Fibroblast of skin of right quadriceps (primary cell): ENCODE measurements around the gene ABHD17A.
A peak's percentile ranks its signal among the peaks of the same experiment; 100 is the strongest.

Source experiments
- DNase-seq: peaks from one replicate; pipeline ENCODE4 v3.0.0-alpha.2; 2013

ABHD17A gene

GRCh38 chr19:1863328-1863637 is 22.0 kb downstream of the ABHD17A start, which contains the start of gene KLF16:
Gene KLF16 (minus strand): TSS chr19:1863579. CDS start chr19:1863497, 82 bp downstream.
- DNase-seq = no peak

DNA sequence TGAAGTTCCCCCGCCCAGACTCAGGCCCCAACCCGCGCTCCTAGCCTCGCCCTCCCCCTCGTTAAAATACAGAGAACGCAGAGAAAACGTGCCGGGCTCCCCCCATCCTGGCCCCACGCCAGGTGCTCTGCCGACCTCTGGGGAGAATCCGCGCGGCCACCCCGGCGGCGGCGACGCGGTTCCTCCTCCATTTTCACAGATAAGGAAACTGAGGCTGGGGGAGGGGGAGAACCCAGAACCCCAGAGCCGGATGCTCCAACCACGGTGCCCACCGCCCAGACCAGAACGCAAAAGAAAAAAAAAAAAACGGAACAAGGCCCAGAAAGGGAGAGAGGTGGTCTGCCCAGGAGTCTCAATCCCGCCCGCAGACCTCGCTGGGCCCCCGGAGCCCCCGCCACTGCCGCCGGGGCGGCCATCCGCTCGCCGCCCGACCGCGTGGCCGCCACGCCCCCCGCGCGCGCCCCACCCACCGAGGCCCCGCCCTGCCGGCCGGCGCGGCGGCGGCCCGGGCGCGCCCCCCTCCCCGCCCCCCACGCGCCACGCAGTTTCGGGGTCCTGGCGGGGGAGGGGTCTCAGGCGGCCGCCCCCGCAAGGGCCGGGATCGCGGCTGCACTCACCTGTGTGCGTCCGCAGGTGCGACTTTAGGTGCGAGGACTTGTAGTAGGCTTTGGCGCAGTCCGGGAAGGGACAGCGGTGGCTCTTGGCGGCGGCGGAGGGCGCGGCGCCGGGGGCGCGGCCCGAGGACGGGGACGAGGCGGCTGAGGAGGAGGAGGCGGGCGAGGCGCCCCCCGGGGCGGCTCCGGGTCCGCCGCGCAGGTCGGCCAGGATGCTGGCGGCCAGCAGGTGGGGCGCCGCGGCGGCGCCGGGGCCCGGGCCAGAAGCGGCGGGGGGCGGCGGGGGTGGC is 22.6 kb downstream of the ABHD17A start:
- DNase-seq = no peak

DNA sequence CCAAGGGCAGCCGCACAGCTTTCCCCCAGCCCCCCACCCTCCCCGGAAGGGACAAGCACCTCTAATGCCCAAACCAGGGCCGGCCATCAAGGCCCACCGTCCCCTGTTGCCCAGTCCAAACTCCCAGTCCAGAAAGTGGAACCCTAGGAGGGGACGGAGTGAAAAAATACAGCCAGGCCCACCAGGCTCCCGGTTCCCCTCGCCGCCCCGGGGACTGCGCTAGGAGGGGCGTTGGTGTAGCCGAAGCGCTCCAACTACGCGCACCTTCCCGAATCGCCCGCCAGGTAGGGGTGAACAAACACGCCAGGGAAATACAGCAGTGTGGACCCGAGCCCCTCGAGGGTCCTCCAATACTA is 23.2 kb downstream of the ABHD17A start:
- no peak for DNase-seq

DNA sequence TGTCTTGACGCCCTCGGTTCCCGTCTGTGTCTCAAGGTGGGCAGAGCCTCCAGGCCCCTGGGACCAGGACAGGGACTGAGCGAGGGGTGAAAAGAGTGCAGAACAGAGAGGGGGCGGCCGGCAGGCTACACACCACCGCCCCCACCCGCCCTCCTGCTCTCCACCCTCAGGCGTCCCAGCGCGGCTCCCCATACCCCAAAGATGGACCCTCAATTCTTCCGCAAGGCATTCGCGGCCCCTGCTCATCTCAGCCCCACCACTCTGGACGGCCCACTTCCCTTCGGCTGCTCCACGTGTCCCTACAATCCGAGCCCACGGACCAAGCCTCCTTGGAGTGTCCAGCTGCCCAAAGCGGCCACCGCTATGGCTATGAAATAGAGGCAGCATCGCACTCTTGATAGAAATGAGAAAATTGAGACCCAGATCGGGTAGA is 23.7 kb downstream of the ABHD17A start:
- DNase-seq = no peak

GRCh38 chr19:1860821-1861598 is 24.3 kb downstream of the ABHD17A start:
- DNase-seq = no peak

DNA sequence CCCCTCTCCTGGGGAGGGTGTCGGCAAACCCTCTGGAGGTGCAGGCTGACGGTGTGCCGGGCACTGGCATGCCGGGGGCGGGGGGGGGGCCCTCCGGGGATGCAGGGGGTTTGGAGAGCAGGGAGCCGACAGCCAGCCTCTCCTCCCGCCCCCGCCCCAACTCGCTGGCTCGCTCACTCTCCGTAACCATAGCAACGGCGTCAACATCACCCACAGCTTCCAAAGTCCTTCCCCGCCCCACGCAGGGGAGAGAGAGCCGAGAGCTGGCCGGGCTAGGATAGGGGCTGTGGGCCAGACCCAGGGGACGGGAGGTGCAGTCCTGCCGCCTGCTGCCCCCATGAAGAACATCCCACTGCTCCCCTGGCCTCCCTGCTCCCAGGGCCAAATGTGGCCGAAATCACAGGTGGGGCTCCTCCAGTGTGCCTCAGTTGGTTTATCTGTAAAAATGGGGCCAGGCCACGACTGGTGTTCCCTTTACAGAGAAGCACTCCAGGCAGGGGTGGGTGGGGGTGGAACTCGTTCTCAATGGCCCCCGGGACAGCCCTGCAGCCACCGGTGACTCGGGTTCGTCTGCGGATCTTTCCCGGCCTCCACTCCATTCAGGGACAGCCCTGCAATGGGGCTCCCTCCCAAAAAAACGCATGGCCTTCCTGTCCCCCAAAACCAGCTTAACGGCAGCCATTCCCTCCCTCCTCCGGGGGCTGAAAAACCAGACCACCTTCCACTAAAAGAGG is 25.1 kb downstream of the ABHD17A start:
- peak; percentile 76 for DNase-seq

- no peak for DNase-seq
These were observed 25.9 kb downstream of the ABHD17A start for GRCh38 chr19:1859331-1859781.

- no peak for DNase-seq
These were observed 26.7 kb downstream of the ABHD17A start for GRCh38 chr19:1858412-1859081.

GRCh38 chr19:1857648-1858326 is 27.5 kb downstream of the ABHD17A start:
- DNase-seq = no peak

DNA sequence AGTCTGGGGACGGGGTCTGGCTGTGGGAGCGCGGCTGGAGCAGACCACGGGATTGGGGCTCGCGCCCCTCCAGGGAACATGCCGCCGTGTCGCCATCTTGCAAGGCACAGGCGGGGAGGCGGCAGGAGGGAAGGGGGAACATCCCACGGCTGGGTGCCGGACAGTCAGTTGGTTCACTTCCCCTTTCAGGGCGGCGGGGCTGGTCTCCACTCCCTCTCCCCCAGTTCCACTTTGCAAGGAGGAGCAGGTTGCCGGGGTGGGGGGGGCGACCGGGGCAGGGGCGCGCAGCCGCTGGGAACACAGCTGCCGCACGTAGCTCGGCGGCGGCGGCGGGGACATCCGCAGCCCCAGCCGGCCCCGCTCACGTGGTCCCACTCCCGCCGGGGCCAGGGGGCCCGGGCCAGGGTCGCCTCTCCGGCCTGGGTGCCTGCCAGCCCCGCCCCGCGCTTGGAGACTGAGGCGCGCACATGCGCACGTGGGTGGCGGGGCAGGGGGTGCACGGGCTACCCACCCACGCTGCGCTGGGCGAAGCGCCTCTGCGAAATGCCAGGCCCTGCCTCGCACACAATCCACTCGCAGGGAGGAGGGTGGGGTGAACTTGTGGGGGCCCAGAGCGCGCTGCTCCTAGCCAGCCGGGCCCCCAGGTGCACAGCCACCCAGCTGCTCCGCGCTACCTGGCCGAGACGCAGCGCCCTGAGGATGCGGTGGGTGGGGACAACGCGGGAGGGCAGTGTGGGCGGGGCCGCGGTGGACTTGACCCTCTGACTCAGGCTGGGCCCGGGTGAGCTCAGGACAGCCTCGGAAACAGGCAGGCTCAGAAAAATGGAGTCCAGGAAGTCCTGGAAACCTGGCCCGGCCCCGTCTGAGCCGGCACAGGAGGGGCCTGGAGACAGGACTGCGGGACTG is 28.3 kb downstream of the ABHD17A start:
- peak; percentile 46 for DNase-seq

DNA sequence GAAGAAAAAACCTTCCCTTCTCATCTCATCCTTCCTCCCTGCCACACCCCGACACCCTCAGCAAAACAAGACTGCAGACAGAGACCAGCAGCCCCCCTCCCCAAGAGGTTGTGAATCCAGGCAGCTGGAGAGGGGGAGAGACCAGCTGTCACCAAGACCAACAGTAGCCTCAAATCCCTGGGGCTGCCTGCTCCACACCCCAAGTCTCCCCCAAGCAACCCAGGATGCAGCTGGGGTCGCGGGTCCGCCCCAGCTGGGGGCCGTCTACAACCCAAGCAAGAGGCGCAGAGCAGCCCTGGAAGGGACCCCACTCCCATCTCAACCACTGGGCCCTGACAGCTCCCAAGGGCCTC is 29.0 kb downstream of the ABHD17A start:
- no peak for DNase-seq

DNA sequence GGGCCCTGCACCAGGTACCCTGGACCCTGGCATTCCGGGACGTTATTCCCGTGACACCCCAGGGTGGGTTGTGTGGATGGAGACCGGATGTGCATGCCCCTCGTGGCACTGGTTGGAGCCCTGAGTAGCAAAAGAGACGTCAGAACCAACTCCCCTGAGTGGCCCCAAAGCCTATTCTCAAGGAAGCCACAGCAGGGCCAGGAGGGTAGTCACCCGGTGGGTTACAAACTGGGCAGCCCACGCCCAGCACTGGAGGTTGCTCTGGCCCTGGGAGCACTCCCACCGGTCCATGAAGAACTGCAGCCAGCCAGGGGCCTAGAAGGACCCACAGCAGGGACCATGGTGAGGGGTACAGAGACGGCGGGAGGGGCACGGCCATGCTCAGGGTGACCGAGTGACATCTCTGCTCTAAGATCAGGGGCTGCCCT is 29.5 kb downstream of the ABHD17A start:
- no peak for DNase-seq

GRCh38 chr19:1855040-1855827 is 30.1 kb downstream of the ABHD17A start:
- peak; percentile 88 for DNase-seq

GRCh38 chr19:1854542-1855039 is 30.7 kb downstream of the ABHD17A start:
- DNase-seq = no peak

- DNase-seq = no peak
These were observed 31.2 kb downstream of the ABHD17A start for GRCh38 chr19:1854039-1854541.

DNA sequence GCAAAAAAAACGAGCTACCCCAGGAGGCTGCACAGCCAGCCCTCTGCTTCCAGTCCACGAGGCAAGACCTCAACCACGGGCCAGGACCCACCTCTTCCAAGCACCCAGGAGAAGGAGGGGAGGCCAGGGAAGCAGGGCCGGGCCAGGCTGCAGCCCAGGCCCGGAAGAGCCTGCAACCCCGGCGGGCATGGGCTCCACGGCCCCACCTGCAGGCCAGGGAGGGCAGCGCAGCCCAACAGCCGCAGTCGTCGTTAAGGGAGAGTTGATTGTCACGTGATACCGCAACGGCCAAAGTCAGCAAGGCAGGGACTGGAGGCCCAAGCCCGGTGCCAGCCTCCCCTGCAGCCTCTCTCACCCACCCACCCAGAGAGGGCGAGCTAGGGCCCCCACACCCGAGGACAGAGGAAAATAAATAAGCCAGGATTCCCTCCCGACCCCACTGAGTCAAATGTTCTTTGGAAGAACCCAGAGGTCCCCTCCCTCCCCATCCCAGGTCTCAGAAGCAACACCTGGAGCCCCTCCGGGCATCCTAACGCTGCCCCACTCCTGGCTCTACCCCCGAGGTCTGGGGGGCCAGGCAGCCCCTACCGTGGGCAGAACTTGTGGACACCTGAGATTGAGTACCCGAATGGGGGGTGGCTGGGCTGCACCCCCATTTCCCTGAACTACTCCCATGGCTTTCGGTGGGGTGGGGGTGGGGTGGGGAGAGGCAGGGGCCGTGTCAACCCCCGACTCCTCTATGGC is 31.8 kb downstream of the ABHD17A start:
- DNase-seq = peak; percentile 71

DNA sequence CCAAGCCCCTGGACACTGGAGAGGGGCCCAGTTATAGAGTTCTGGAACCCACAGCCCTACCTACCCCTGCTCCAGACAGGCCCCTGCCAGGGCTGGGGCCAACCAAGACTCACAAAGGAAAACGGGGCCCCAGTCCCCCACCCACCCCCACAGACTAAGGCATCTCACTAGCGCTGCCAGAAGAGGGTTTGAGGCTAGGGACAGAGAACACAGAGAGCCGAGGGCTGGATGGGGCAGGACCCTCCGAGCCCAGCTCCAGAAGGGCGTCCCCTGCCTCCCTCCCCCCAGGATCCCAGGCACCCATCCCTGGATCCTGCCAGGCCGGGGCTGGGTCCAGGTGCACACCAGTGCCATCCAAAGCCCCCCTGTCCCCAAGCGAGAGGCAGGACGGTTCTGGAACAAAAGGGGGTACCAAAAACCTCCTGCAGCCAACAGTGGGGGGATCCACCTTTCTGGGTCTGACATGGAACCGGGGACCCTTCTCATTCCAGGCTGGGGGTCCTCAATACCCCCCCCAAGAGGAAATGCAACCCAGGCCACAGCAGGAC is 32.6 kb downstream of the ABHD17A start:
- no peak for DNase-seq

- DNase-seq = no peak
These were observed 33.4 kb downstream of the ABHD17A start for GRCh38 chr19:1851654-1852580.
